OCI-LY3 (cell line): ENCODE results near the gene NAMPT.
"Not testable (repeated sequence)": the region's sequence is repeated elsewhere in the genome, so short reads cannot be mapped to it uniquely, and the experiment has no call there.

ENCODE experiments used
- H2AFZ ChIP-seq: fragments of 200-600, 300-600 bp; shearing (Covaris generic); 2 replicates; pipeline ENCODE4 v1.6.0; 2014; ENCODE audit warnings: antibody characterized with exemption, low read depth, low read length
- H3K27ac ChIP-seq: fragments of 200-600, 300-600 bp; sonication (generic); 2 replicates; pipeline ENCODE4 v1.5.1; 2014; ENCODE audit warnings: mild to moderate bottlenecking, low read length, moderate library complexity, mixed read lengths
- H3K27me3 ChIP-seq: fragments of 200-600, 300-600 bp; sonication (generic); 2 replicates; pipeline ENCODE4 v1.6.1; 2014; ENCODE audit warnings: low read depth, low read length, mixed read lengths
- H3K36me3 ChIP-seq: fragments of 200-600, 300-600 bp; sonication (generic); replicated peaks from 2 replicates; pipeline ENCODE3; 2014; ENCODE audit warnings: low read depth, low read length, mixed read lengths
- H3K4me1 ChIP-seq: fragments of 300-600, 200-600 bp; sonication (generic); 2 replicates; pipeline ENCODE4 v1.6.1; 2014; ENCODE audit warnings: low read length, mixed read lengths
- H3K4me2 ChIP-seq: fragments of 200-600, 300-600 bp; sonication (generic); 2 replicates; pipeline ENCODE4 v1.6.1; 2014; ENCODE audit warnings: low read length, mixed read lengths
- H3K4me3 ChIP-seq: fragments of 300-600, 200-600 bp; sonication (generic); 2 replicates; pipeline ENCODE4 v1.5.1; 2014; ENCODE audit warnings: antibody characterized with exemption, mild to moderate bottlenecking, low read length, moderate library complexity
- H3K79me2 ChIP-seq: fragments of 300-600, 200-600 bp; shearing (Covaris generic); 2 replicates; pipeline ENCODE4 v1.6.1; 2014; ENCODE audit warnings: mild to moderate bottlenecking, low read length, mixed read lengths
- H3K9ac ChIP-seq: fragments of 300-600, 200-600 bp; shearing (Covaris generic); 2 replicates; pipeline ENCODE4 v1.6.0; 2014; ENCODE audit warnings: mild to moderate bottlenecking, low read length, moderate library complexity
- H3K9me3 ChIP-seq: fragments of 200-600, 300-600 bp; shearing (Covaris generic); 2 replicates; pipeline ENCODE4 v1.6.1; 2014; ENCODE audit warnings: low read length, mixed read lengths; ENCODE audit not compliant: insufficient read depth
- H4K20me1 ChIP-seq: fragments of 200-600, 300-600 bp; sonication (generic); 2 replicates; pipeline ENCODE4 v1.6.1; 2016; ENCODE audit warnings: low read length, mixed read lengths; ENCODE audit not compliant: insufficient read depth
- EZH2phosphoT487 ChIP-seq: fragments of 200-600 bp; shearing (Covaris generic); IDR thresholded peaks from 2 replicates; pipeline ENCODE4 v1.6.1; 2018; ENCODE audit warnings: antibody characterized with exemption, mixed run types, low read depth
- TF ChIP-seq, protein P1 (sequence below): fragments of 200-600, 300-600 bp; sonication (generic); IDR thresholded peaks from 2 replicates; pipeline ENCODE4 v1.5.1; 2014; ENCODE audit warnings: antibody characterized with exemption, low read length, low read depth

Gene NAMPT

DNA sequence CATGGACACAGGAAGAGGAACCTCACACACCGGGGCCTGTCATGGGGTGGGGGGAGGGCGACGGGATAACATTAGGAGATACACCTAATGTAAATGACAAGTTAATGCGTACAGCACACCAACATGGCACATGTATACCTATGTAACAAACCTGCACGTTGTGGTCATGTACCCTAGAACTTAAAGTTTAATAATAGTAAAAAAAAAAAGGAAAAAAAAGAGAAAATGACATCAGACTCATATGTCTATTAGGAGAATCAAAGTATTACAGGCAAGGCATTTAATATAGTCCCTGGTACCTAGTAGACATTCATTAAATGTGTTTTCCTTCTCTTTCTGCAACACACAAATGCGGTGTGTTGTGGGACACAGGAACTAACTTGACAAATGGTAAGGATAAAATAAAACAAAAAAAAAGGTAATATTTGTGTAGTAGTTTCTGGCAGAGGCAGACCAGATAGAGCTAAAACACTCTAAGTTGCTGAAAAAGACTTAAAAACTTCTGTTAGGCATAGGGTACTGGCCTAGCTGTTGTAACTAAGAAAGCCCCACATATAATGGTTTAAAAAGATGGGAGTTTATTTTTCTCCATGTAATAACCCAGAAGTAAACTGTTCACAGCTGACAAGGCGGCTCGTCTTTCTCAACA, 68.8 kb downstream of the NAMPT start:
- H3K36me3 ChIP-seq: no peaks in the 10 kb centered on the region
- H3K9me3 ChIP-seq: no peaks in the 10 kb centered on the region
- no peak overlapping the region for H3K9ac ChIP-seq
- no peaks in the 10 kb centered on the region for H4K20me1 ChIP-seq
- H3K27me3 ChIP-seq: no peaks in the 10 kb centered on the region
- H3K4me1 ChIP-seq: no peaks in the 10 kb centered on the region
- H3K4me2 ChIP-seq: no peak overlapping the region
- H3K4me3 ChIP-seq: no peak overlapping the region
- no peak overlapping the region for H2AFZ ChIP-seq
- no peaks in the 10 kb centered on the region for H3K79me2 ChIP-seq
- TF ChIP-seq, protein P1, sequence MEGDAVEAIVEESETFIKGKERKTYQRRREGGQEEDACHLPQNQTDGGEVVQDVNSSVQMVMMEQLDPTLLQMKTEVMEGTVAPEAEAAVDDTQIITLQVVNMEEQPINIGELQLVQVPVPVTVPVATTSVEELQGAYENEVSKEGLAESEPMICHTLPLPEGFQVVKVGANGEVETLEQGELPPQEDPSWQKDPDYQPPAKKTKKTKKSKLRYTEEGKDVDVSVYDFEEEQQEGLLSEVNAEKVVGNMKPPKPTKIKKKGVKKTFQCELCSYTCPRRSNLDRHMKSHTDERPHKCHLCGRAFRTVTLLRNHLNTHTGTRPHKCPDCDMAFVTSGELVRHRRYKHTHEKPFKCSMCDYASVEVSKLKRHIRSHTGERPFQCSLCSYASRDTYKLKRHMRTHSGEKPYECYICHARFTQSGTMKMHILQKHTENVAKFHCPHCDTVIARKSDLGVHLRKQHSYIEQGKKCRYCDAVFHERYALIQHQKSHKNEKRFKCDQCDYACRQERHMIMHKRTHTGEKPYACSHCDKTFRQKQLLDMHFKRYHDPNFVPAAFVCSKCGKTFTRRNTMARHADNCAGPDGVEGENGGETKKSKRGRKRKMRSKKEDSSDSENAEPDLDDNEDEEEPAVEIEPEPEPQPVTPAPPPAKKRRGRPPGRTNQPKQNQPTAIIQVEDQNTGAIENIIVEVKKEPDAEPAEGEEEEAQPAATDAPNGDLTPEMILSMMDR: no peak
- TF ChIP-seq EZH2phosphoT487: no peak
- H3K27ac ChIP-seq: no peak overlapping the region

DNA sequence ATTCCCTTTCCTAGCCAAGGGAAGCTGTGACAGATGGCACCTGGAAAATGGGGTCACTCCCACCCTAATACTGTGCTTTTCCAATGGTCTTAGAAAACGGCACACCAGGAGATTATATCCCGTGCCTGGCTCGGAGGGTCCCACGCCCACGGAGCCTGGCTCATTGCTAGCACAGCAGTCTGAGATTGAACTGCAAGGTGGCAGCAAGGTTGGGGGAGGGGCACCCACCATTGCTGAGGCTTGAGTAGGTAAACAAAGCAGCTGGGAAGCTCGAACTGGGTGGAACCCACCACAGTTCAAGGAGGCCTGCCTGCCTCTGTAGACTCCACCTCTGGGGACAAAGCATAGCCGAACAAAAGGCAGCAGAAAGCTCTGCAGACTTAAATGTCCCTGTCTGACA, 75.8 kb downstream of the NAMPT start:
- not testable (repeated sequence) for H3K79me2 ChIP-seq

DNA sequence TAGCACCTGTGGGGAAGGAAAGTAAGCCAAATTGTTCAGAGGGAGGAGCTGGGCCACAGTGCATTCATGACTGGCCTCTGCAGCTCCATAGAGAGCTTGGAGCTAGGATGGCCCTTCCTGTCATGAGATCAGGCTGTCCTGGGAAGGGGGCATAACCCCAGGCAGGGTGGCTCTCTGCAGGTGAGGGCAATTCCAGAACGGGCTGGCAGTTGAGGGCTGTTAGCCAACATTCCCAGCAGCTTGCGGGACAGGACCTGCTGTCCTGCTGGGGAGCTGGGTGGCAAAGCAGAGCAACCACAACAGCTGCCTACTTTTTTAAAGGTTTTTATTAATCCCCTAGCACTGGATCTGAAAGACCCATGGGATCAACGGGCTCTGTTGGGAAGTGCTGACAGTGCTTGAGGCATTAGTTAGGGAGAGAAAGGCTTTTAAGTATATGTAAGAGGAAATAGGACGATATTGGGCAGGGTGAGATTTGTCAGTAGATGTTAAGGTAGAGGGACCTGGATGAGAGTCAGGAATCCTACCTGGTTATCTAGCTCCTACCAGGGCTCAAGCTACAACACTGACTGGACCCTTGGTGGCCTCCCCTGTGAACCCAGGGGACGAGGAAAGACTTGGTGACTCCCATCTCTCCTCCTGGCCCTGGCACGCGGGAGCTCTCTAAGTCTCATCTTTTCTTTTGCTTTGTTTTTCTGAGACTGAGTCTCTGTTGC, 77.8 kb downstream of the NAMPT start:
- H3K4me2 ChIP-seq: no peak overlapping the region
- TF ChIP-seq EZH2phosphoT487: no peak
- TF ChIP-seq, protein P1: no peak
- H3K4me3 ChIP-seq: no peak overlapping the region
- H3K27me3 ChIP-seq: no peaks in the 10 kb centered on the region
- no peak overlapping the region for H2AFZ ChIP-seq
- no peaks in the 10 kb centered on the region for H3K36me3 ChIP-seq
- peaks cover 12% of the 10 kb centered on the region for H3K4me1 ChIP-seq
- H4K20me1 ChIP-seq: no peaks in the 10 kb centered on the region
- no peaks in the 10 kb centered on the region for H3K79me2 ChIP-seq
- no peak overlapping the region for H3K27ac ChIP-seq
- H3K9me3 ChIP-seq: no peaks in the 10 kb centered on the region
- no peak overlapping the region for H3K9ac ChIP-seq

More for the DNA sequence above, 75.8 kb downstream of the NAMPT start:
- not testable (repeated sequence) for H3K36me3 ChIP-seq, H3K27me3 ChIP-seq, H3K4me3 ChIP-seq, H3K4me2 ChIP-seq, H3K9ac ChIP-seq, H3K9me3 ChIP-seq, H2AFZ ChIP-seq, H3K4me1 ChIP-seq, H4K20me1 ChIP-seq, H3K27ac ChIP-seq

DNA sequence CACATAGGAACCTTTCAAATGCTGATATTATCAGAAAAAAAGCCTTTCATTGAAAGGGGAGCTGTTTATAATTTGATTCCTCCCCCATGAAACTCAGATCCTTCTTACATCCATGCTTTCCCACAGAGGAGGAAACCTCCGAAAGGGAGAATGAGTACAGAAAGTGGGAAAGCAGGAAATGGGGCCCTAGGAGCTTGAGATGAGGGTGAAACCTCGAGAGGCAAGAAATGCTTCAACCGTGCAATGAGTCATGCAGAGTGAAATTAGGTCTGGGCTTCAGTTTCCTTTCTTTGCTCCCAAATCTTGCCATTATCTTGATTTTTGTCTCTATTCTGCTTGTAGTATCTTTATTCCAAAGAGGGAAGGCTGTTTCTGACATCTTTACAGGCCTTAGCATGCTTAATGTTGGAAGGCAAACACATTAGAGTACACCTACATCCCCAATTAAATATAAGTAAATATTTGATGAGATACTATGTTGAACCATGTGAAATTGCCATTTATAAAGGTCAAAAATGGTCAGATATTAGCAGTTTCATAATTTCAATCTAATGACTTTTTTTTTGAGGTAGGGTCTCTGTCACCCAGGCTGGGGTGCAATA, 79.1 kb downstream of the NAMPT start:
- TF ChIP-seq, protein P1: no peak
- TF ChIP-seq EZH2phosphoT487: no peak
- no peak overlapping the region for H3K4me2 ChIP-seq
- H3K4me3 ChIP-seq: no peak overlapping the region
- no peak overlapping the region for H2AFZ ChIP-seq
- H3K79me2 ChIP-seq: no peaks in the 10 kb centered on the region
- peaks cover 12% of the 10 kb centered on the region for H3K4me1 ChIP-seq
- H3K9ac ChIP-seq: no peak overlapping the region
- no peaks in the 10 kb centered on the region for H4K20me1 ChIP-seq
- no peak overlapping the region for H3K27ac ChIP-seq
- H3K36me3 ChIP-seq: no peaks in the 10 kb centered on the region
- H3K27me3 ChIP-seq: no peaks in the 10 kb centered on the region
- H3K9me3 ChIP-seq: no peaks in the 10 kb centered on the region
